WERI-Rb-1 (cell line): ENCODE results near the gene PDE6C.
"Not testable (repeated sequence)": the region's sequence is repeated elsewhere in the genome, so short reads cannot be mapped to it uniquely, and the experiment has no call there.

Experiments used
- DNase-seq: peaks from one replicate; pipeline ENCODE4 v3.0.0-alpha.2; 2020
- H3K27ac ChIP-seq: fragments of 250-450 bp; sonication (Bioruptor Pico); 2 replicates; pipeline ENCODE4 v1.5.1; 2020; ENCODE audit warnings: mild to moderate bottlenecking, moderate library complexity
- H3K27me3 ChIP-seq: fragments of 250-450 bp; sonication (Bioruptor Pico); 2 replicates; pipeline ENCODE4 v1.5.1; 2021; ENCODE audit warnings: mild to moderate bottlenecking, low read depth, moderate library complexity; ENCODE audit not compliant: insufficient read depth, severe bottlenecking
- H3K36me3 ChIP-seq: fragments of 250-450 bp; sonication (Bioruptor Pico); 2 replicates; pipeline ENCODE4 v1.5.1; 2020; ENCODE audit warnings: mild to moderate bottlenecking, moderate library complexity
- H3K4me3 ChIP-seq: 2 replicates; pipeline ENCODE4 v1.5.1; 2011; ENCODE audit warnings: low read depth, mild to moderate bottlenecking, control low read depth, low read length
- H3K9me3 ChIP-seq: fragments of 250-450 bp; sonication (Bioruptor Pico); 2 replicates; pipeline ENCODE4 v1.5.1; 2021; ENCODE audit warnings: mild to moderate bottlenecking, moderate library complexity; ENCODE audit not compliant: severe bottlenecking
- TF ChIP-seq, protein P1 (sequence below): IDR thresholded peaks from 2 replicates; pipeline ENCODE4 v1.5.1; 2011; ENCODE audit warnings: low read depth, mild to moderate bottlenecking, control low read depth, inconsistent platforms, low read length

PDE6C gene

GRCh38 chr10:93678386-93678785 is 66.0 kb downstream of the PDE6C start:
- Histone ChIP-seq H3K27me3 (no peaks in the 10 kb centered on the region), H3K4me3 (no peak overlapping the region), H3K36me3 (no peaks in the 10 kb centered on the region; the same call in 1 of the 2 replicates), H3K9me3 (no peaks in the 10 kb centered on the region), H3K27ac (no peak overlapping the region)
- no peak for DNase-seq
- TF ChIP-seq, protein P1, sequence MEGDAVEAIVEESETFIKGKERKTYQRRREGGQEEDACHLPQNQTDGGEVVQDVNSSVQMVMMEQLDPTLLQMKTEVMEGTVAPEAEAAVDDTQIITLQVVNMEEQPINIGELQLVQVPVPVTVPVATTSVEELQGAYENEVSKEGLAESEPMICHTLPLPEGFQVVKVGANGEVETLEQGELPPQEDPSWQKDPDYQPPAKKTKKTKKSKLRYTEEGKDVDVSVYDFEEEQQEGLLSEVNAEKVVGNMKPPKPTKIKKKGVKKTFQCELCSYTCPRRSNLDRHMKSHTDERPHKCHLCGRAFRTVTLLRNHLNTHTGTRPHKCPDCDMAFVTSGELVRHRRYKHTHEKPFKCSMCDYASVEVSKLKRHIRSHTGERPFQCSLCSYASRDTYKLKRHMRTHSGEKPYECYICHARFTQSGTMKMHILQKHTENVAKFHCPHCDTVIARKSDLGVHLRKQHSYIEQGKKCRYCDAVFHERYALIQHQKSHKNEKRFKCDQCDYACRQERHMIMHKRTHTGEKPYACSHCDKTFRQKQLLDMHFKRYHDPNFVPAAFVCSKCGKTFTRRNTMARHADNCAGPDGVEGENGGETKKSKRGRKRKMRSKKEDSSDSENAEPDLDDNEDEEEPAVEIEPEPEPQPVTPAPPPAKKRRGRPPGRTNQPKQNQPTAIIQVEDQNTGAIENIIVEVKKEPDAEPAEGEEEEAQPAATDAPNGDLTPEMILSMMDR: no peak

DNA sequence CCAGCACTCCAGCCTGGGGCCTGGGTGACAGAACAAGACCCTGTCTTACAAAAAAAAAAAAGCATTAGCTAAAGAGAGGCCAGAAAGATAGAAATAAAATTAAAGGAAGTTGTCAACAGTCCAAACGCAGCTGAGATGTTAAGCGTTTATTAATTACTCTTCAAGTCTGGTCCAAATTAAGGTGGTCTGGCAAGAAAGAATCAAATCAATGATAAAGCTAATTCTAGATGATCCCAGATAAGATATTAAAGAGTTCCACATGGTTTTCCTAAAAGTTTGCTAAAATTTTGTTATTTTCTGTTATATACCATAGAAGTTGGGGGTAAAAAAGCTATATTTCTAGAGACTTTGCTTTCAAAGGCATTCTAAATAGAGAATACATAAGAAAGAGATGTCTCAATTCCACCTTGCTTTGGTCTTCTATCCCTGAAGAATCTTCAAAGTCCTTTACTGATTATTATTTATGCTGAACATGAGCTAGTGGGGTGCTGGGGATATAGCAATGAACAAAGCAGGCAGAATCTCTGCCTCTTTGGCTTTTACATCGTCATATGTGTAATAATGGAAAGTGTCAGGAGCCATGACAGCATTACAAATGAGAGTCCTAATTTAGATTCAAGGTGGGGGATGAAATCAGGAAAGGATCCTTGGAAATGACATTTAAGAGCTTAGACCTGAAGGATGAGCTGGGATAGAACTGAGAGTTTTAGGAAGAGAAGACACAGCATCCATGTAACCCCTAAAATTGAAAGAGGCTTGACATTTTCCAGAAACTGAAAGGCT is 66.7 kb downstream of the PDE6C start:
- H3K27me3 ChIP-seq: no peaks in the 10 kb centered on the region
- H3K4me3 ChIP-seq: no peak overlapping the region
- no peak for DNase-seq
- TF ChIP-seq, protein P1: no peak
- H3K27ac ChIP-seq: no peak overlapping the region
- H3K9me3 ChIP-seq: no peaks in the 10 kb centered on the region
- no peaks in the 10 kb centered on the region; the same call in 1 of the 2 replicates for H3K36me3 ChIP-seq

DNA sequence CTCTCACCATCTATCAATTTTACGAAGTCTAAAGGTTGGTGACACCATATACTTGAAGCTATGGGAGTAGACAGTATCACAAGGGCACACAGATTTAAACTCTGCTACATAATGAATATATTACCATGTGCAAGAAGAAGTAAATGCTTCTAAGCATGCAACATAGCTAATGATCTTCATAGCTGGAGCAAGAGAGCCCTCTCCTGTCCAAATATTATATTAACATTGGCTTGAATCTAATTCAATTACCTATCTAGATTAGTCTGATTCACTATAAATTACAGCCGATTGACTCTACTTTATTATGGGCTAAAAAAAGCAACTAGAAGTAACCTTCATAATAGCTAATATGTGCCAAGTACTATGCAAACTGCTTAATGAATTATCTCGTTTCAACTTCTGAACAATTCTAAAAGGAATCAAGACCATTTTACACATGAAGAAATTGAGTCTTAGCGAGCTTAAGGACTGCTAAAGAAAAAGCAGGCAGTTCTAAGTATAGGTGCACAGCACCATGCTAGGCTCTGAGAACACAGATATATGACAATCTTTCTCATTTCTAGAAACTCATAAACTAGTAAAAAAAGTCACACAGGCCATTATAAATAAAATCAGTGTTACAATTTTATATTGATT is 68.2 kb downstream of the PDE6C start:
- TF ChIP-seq, protein P1: peak; percentile 22; the same call in 1 of the 2 replicates
- no peaks in the 10 kb centered on the region; the same call in 1 of the 2 replicates for H3K36me3 ChIP-seq
- no peaks in the 10 kb centered on the region for H3K9me3 ChIP-seq
- no peaks in the 10 kb centered on the region for H3K27me3 ChIP-seq
- peak overlapping the region; percentile 15; the same call in 1 of the 2 replicates for H3K27ac ChIP-seq
- DNase-seq: no peak
- no peak overlapping the region for H3K4me3 ChIP-seq

DNA sequence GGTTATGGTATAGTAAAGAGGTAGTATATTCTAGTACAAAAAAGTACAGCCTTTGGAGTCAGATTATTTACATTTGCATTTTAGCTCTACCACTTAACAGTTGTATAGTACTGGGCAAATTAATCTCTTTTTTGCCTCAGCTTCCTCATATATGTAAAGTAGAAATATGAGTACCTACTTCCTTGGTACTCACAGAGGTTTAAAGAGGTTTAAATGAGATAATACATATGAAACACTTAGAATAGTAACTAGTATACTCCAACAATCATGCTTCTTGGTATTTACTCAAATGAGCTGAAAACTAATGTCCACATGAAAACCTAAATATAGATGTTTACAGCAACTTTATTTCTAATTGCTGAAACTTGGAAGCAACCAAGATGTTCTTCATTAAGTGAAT is 75.4 kb downstream of the PDE6C start:
- H3K9me3 ChIP-seq: no peaks in the 10 kb centered on the region
- peaks cover 10% of the 10 kb centered on the region; the same call in 1 of the 2 replicates for H3K36me3 ChIP-seq
- no peak overlapping the region for H3K27ac ChIP-seq
- no peak for DNase-seq
- TF ChIP-seq, protein P1: no peak
- no peaks in the 10 kb centered on the region for H3K27me3 ChIP-seq
- no peak overlapping the region for H3K4me3 ChIP-seq

DNA sequence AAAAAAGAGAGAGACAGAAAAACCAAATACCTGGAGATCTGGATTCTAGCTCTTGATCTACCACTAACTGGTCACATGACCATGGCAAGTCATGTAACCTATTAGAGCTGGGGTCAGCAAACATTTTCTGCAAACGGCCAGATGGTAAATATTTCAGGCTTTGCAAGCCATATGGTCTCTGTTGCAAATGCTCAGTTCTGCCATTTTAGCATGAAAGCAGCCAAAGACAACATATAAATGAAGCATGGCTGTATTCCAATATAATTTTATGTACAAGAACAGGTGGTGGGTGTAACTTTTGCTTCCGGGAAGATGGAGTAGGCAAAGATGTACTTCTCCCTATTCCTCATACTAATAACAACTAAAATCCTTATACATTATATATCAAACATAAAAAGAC is 83.4 kb downstream of the PDE6C start:
- no peak overlapping the region for H3K27ac ChIP-seq
- peaks cover 27% of the 10 kb centered on the region for H3K36me3 ChIP-seq
- DNase-seq: no peak
- TF ChIP-seq, protein P1: no peak
- H3K4me3 ChIP-seq: no peak overlapping the region
- no peaks in the 10 kb centered on the region for H3K27me3 ChIP-seq
- no peaks in the 10 kb centered on the region for H3K9me3 ChIP-seq

GRCh38 chr10:93696582-93696981 is 84.2 kb downstream of the PDE6C start:
- not testable (repeated sequence) for H3K27ac ChIP-seq, H3K4me3 ChIP-seq, H3K27me3 ChIP-seq, H3K9me3 ChIP-seq, DNase-seq
- H3K36me3 ChIP-seq: peaks cover 26% of the 10 kb centered on the region
